Thyroid gland (tissue), 4 donors: ENCODE data around the gene GSTO2. TPM values are rescaled to one million over a fixed set of nuclear protein-coding genes. Genes with fewer than 3 reads are reported as not detected.

Experiments used
- DNase-seq, 2 donors: peaks; one replicate each; pipeline ENCODE4 v3.0.0-alpha.2; 2019
- H3K27ac ChIP-seq, 3 donors: fragments of 200-600 bp; sonication (generic); 1 replicate in 2 of 3; 2 replicates in 1 of 3; pipeline ENCODE4 v1.5.1; 2016 to 2019; ENCODE audit warnings: mild to moderate bottlenecking in 1 of 3, moderate library complexity in 1 of 3
- H3K27me3 ChIP-seq: fragments of 200-600 bp; sonication (generic); one replicate; pipeline ENCODE4 v1.5.1; 2019
- H3K36me3 ChIP-seq, 2 donors: fragments of 200-600 bp; sonication (generic); one replicate each; pipeline ENCODE4 v1.5.1; 2016 to 2019
- H3K4me1 ChIP-seq, 2 donors: fragments of 200-600 bp; sonication (generic); one replicate each; pipeline ENCODE4 v1.5.1; 2017 to 2019
- H3K4me3 ChIP-seq, 3 donors: fragments of 200-600 bp; sonication (generic); replicated peaks in 1 of 3; 1 replicate in 2 of 3; 2 replicates in 1 of 3; pipeline ENCODE4 v1.5.1; 2016; ENCODE audit warnings: mild to moderate bottlenecking in 1 of 3
- H3K9me3 ChIP-seq: fragments of 200-600 bp; sonication (generic); one replicate; pipeline ENCODE4 v1.5.1; 2017
- CTCF ChIP-seq, 6 experiments: fragments of 200-600 bp in 3 of 6; fragments of 450-650 bp in 3 of 6; sonication (generic) in 3 of 6; IDR thresholded peaks; one replicate each; pipeline ENCODE4 v1.5.1; 2016 to 2019; ENCODE audit warnings: antibody characterized with exemption in 6 of 6, mild to moderate bottlenecking in 2 of 6, inconsistent platforms in 1 of 6, moderate library complexity in 1 of 6
- POLR2A ChIP-seq, 2 donors: fragments of 450-650 bp; IDR thresholded peaks; one replicate each; pipeline ENCODE4 v1.6.1; 2017; ENCODE audit warnings: antibody characterized with exemption in 2 of 2, mild to moderate bottlenecking in 2 of 2, moderate library complexity in 1 of 2
- WGBS, 2 donors: methylation state at CpG; one replicate each; pipeline ENCODE4 v1.1.5; 2017; 5-methylcytosine and 5-hydroxymethylcytosine counted together
- intact Hi-C: fragments of 100-400 bp; cut with DNase I; formaldehyde crosslinking; loops from one replicate; pipeline ENCODE4 v1.15.1; 2023
- total RNA-seq, 4 donors: library from RNA; depleted of rRNA; stranded (reverse); fragments of >200 nt; gene quantifications; one replicate each; pipeline ENCODE4 v1.2.3, GENCODE V29; 2016

The GSTO2 gene
- total RNA-seq, 4 donors from 2014 or later = 7.5 to 16.3 (median 12.8) TPM

- 64 to 72% methylated on average over 17 of the region's 17 CpGs for WGBS, 2 donors
- H3K4me3 ChIP-seq = no peak overlapping the region
- H3K27me3 ChIP-seq = no peaks in the 10 kb centered on the region
- no peak overlapping the region for H3K27ac ChIP-seq
- no peaks in the 10 kb centered on the region for H3K36me3 ChIP-seq
- DNase-seq = no peak
- H3K4me1 ChIP-seq = peaks cover 4 to 29% of the 10 kb centered on the region in 2 donors
- no peak for TF ChIP-seq POLR2A (IDR thresholded peaks at IDR 0.05)
- TF ChIP-seq CTCF (IDR thresholded peaks at IDR 0.05) = peak in 1 of 6 experiments; percentile 23
- intact Hi-C loops = no loop called here
- no peaks in the 10 kb centered on the region for H3K9me3 ChIP-seq
These were observed 29.0 kb downstream of the GSTO2 start for GRCh38 chr10:104297697-104298660.

GRCh38 chr10:104299031-104299904 lies 30.3 kb downstream of the GSTO2 start:
- TF ChIP-seq CTCF (IDR thresholded peaks at IDR 0.05) = no peak
- TF ChIP-seq POLR2A (IDR thresholded peaks at IDR 0.05) = no peak
- Histone ChIP-seq H3K27ac (peak overlapping the region in 2 of 3 donors; percentile 48 to 60), H3K36me3 (no peaks in the 10 kb centered on the region), H3K9me3 (no peaks in the 10 kb centered on the region), H3K4me1 (peaks cover 11 to 42% of the 10 kb centered on the region in 2 donors), H3K27me3 (no peaks in the 10 kb centered on the region), H3K4me3 (no peak overlapping the region)
- intact Hi-C loops = no loop called here
- no peak for DNase-seq
- 71 to 76% methylated on average over 13 of the region's 13 CpGs for WGBS, 2 donors

GRCh38 chr10:104300002-104300735 lies 31.2 kb downstream of the GSTO2 start:
- H3K9me3 ChIP-seq = no peaks in the 10 kb centered on the region
- H3K4me1 ChIP-seq = peaks cover 19 to 51% of the 10 kb centered on the region in 2 donors
- H3K4me3 ChIP-seq = no peak overlapping the region
- no peak for DNase-seq
- no peaks in the 10 kb centered on the region for H3K36me3 ChIP-seq
- 74 to 76% methylated on average over 12 of the region's 12 CpGs for WGBS, 2 donors
- H3K27ac ChIP-seq = peak overlapping the region; percentile 44 to 64 (median 60)
- no peak for TF ChIP-seq POLR2A (IDR thresholded peaks at IDR 0.05)
- no peak for TF ChIP-seq CTCF (IDR thresholded peaks at IDR 0.05)
- intact Hi-C loops = no loop called here
- H3K27me3 ChIP-seq = no peaks in the 10 kb centered on the region

GRCh38 chr10:104300736-104301292 lies 31.8 kb downstream of the GSTO2 start:
- Histone ChIP-seq H3K4me3 (no peak overlapping the region), H3K27me3 (no peaks in the 10 kb centered on the region), H3K4me1 (peaks cover 25 to 57% of the 10 kb centered on the region in 2 donors), H3K9me3 (no peaks in the 10 kb centered on the region), H3K36me3 (no peaks in the 10 kb centered on the region), H3K27ac (peak overlapping the region; percentile 44 to 64 (median 60))
- DNase-seq = peak; percentile 45 to 48
- intact Hi-C loops = no loop called here
- TF ChIP-seq POLR2A (IDR thresholded peaks at IDR 0.05) (no peak), CTCF (IDR thresholded peaks at IDR 0.05) (no peak)
- WGBS, 2 donors = 39 to 77% methylated on average over 3 to 7 of the region's 7 CpGs
